ENCODE results near the gene DLGAP1. TPM values are rescaled to one million over a fixed set of nuclear protein-coding genes. Genes with fewer than 3 reads are reported as not detected.

The DLGAP1 gene
- total RNA-seq, 4 donors from 2014 or later: 0.13 to 6.2 (median 0.53) TPM

DNA sequence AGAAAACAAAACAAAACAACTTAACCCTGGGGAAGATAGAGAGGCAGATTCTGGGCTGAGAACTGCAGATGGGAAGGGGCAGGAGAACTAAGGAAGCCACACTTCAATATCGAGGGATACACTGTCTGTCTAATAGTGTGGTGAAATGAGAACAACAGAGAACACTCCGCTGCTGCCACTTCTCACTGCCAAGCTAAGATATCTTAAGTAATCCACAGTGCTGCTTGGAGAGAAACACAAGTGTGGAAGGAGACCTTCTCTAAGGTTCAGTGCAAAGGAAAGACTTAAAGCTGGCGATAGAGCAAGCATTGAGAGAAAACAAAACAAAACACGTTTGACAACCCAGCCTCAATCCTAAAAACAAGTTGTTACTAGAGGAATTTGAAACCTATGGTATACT, 37.4 kb downstream of the DLGAP1 start:
- Histone ChIP-seq H3K27me3 (no peaks in the 10 kb centered on the region), H3K4me3 (no peak overlapping the region), H3K4me1 (no peaks in the 10 kb centered on the region), H3K9me3 (no peaks in the 10 kb centered on the region), H3K36me3 (no peaks in the 10 kb centered on the region), H3K27ac (no peak overlapping the region)
- DNase-seq (no peak), ATAC-seq (no peak)
- intact Hi-C loops (cut with DNase I; ENCODE audit: low total_unique reads): no loop called here
- in situ Hi-C loops (cut with MboI; ENCODE audit: low sequenced_read_pairs in 4 of 4): no loop called here
- TF ChIP-seq POLR2A (IDR thresholded peaks at IDR 0.05) (no peak), CTCF (IDR thresholded peaks at IDR 0.05 in 4 of 5, conservative IDR thresholded peaks at IDR 0.05 in 1 of 5) (no peak)

DNA sequence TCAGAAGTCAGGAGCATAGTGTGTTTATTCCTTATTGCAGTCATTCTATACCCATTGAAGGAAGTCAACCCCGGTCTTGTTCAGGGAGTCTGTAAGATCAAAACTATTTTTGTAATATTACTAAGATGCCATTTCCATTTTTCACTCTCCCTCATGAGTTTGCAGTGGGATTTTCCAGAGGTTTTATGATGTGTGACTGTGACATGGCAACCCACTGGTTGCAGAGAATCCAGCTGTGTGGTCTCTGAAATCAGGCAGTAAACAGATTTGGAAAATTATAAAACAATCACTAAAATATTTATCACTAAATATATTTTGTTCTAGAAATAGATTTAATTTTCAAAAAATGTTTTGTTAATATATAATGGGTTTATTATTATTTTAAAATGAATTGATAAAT, 38.1 kb downstream of the DLGAP1 start:
- DNase-seq: no peak
- no peak overlapping the region for H3K4me3 ChIP-seq
- H3K27me3 ChIP-seq: no peaks in the 10 kb centered on the region
- in situ Hi-C loops (cut with MboI; ENCODE audit: low sequenced_read_pairs in 4 of 4) (no loop called here), intact Hi-C loops (cut with DNase I; ENCODE audit: low total_unique reads) (no loop called here)
- ATAC-seq: no peak
- H3K4me1 ChIP-seq: no peaks in the 10 kb centered on the region
- no peaks in the 10 kb centered on the region for H3K9me3 ChIP-seq
- H3K27ac ChIP-seq: no peak overlapping the region
- H3K36me3 ChIP-seq: no peaks in the 10 kb centered on the region
- no peak for TF ChIP-seq POLR2A (IDR thresholded peaks at IDR 0.05)
- TF ChIP-seq CTCF (IDR thresholded peaks at IDR 0.05 in 4 of 5, conservative IDR thresholded peaks at IDR 0.05 in 1 of 5): no peak

GRCh38 chr18:4412286-4412685, 42.8 kb downstream of the DLGAP1 start:
- no peak for TF ChIP-seq CTCF (IDR thresholded peaks at IDR 0.05 in 4 of 5, conservative IDR thresholded peaks at IDR 0.05 in 1 of 5)
- TF ChIP-seq POLR2A (IDR thresholded peaks at IDR 0.05): no peak
- Histone ChIP-seq H3K4me1 (no peaks in the 10 kb centered on the region), H3K36me3 (no peaks in the 10 kb centered on the region), H3K9me3 (no peaks in the 10 kb centered on the region), H3K4me3 (no peak overlapping the region), H3K27me3 (no peaks in the 10 kb centered on the region), H3K27ac (no peak overlapping the region)
- ATAC-seq (no peak), DNase-seq (no peak)
- intact Hi-C loops (cut with DNase I; ENCODE audit: low total_unique reads) (no loop called here), in situ Hi-C loops (cut with MboI; ENCODE audit: low sequenced_read_pairs in 4 of 4) (no loop called here)

DNA sequence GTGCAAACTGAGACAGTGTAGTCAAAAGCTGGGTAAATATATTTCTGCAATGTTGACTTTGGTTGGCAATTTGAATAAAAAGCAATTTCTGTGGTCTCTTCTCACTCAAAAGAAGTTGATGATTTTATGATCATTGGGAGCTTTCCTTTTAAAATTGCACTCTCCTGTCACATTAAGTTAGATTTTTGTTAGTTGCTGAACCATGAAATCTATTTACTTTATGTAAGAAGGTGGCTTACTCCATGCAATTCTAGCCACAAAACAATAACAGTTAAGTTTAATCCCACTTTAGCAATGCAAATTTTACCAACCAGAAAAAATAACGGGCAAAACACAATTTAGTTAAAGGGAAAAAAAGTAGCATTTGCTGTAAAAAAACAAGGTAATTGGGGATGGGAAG, 48.3 kb downstream of the DLGAP1 start:
- no peaks in the 10 kb centered on the region for H3K36me3 ChIP-seq
- no peak overlapping the region for H3K27ac ChIP-seq
- no peaks in the 10 kb centered on the region for H3K27me3 ChIP-seq
- TF ChIP-seq CTCF (IDR thresholded peaks at IDR 0.05 in 4 of 5, conservative IDR thresholded peaks at IDR 0.05 in 1 of 5) (no peak), POLR2A (IDR thresholded peaks at IDR 0.05) (no peak)
- no peaks in the 10 kb centered on the region for H3K4me1 ChIP-seq
- H3K9me3 ChIP-seq: no peaks in the 10 kb centered on the region
- no peak for ATAC-seq
- in situ Hi-C loops (cut with MboI; ENCODE audit: low sequenced_read_pairs in 4 of 4) (no loop called here), intact Hi-C loops (cut with DNase I; ENCODE audit: low total_unique reads) (no loop called here)
- H3K4me3 ChIP-seq: no peak overlapping the region
- DNase-seq: no peak

DNA sequence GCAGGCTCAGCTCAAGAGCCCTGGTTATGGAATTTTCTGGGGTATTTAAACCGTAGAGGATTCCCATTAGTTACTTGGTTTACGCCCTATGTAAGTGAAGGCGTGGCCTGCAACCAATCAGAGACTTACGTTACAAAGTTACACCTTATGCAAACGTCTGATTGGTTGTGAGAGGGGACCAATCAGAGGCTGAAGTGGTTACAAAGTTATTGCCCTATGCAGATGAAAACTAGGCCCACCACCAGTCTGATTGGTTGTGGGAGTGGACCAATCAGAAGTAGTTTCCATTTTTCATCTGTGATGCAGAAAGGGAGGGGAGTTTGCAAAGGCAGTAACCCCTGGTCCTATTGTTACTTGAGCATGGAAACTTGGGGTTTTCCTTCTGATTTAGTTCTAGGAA, 49.1 kb downstream of the DLGAP1 start:
- in situ Hi-C loops (cut with MboI; ENCODE audit: low sequenced_read_pairs in 4 of 4): no loop called here
- DNase-seq: no peak
- intact Hi-C loops (cut with DNase I; ENCODE audit: low total_unique reads): no loop called here
- H3K27ac ChIP-seq: no peak overlapping the region
- no peaks in the 10 kb centered on the region for H3K9me3 ChIP-seq
- H3K36me3 ChIP-seq: no peaks in the 10 kb centered on the region
- H3K4me1 ChIP-seq: no peaks in the 10 kb centered on the region
- no peak overlapping the region for H3K4me3 ChIP-seq
- no peaks in the 10 kb centered on the region for H3K27me3 ChIP-seq
- TF ChIP-seq POLR2A (IDR thresholded peaks at IDR 0.05): no peak
- TF ChIP-seq CTCF (IDR thresholded peaks at IDR 0.05 in 4 of 5, conservative IDR thresholded peaks at IDR 0.05 in 1 of 5): no peak
- no peak for ATAC-seq
